Neural crest cell (in vitro differentiated cells): ENCODE results near the gene ATP2C2. TPM values are rescaled to one million over a fixed set of nuclear protein-coding genes. Genes with fewer than 3 reads are reported as not detected.

Experiments
- DNase-seq: peaks from one replicate; pipeline ENCODE4 v3.0.0; 2021; ENCODE audit warnings: low read depth, mixed read lengths, low spot score
- H3K27ac Mint-ChIP-seq: one replicate; pipeline ENCODE4 v1.8.0; 2021; ENCODE audit warnings: mild to moderate bottlenecking, mixed read lengths; ENCODE audit not compliant: unreplicated experiment
- H3K27me3 Mint-ChIP-seq: 2 replicates; pipeline ENCODE4 v1.8.0; 2021; ENCODE audit warnings: low read depth, mild to moderate bottlenecking, mixed read lengths
- H3K36me3 Mint-ChIP-seq: 2 replicates; pipeline ENCODE4 v1.8.0; 2021; ENCODE audit warnings: low read depth, mild to moderate bottlenecking, mixed read lengths
- H3K4me1 Mint-ChIP-seq: 2 replicates; pipeline ENCODE4 v1.8.0; 2021; ENCODE audit warnings: mixed read lengths
- H3K4me3 Mint-ChIP-seq: one replicate; pipeline ENCODE4 v1.8.0; 2021; ENCODE audit warnings: mild to moderate bottlenecking, mixed read lengths
- H3K9me3 Mint-ChIP-seq: 2 replicates; pipeline ENCODE4 v1.8.0; 2021; ENCODE audit warnings: mixed read lengths
- CTCF ChIP-seq: fragments of 200-600 bp; sonication (generic); conservative IDR thresholded peaks from 2 replicates; pipeline ENCODE4 v1.5.0; 2021; ENCODE audit warnings: antibody characterized with exemption, mild to moderate bottlenecking
- total RNA-seq: library from RNA; stranded (reverse); gene quantifications from 2 replicates; pipeline ENCODE4 v1.2.1, GENCODE V29; 2021

Gene ATP2C2
- total RNA-seq, 1 donor from 2014 or later, result 0.30 TPM

DNA sequence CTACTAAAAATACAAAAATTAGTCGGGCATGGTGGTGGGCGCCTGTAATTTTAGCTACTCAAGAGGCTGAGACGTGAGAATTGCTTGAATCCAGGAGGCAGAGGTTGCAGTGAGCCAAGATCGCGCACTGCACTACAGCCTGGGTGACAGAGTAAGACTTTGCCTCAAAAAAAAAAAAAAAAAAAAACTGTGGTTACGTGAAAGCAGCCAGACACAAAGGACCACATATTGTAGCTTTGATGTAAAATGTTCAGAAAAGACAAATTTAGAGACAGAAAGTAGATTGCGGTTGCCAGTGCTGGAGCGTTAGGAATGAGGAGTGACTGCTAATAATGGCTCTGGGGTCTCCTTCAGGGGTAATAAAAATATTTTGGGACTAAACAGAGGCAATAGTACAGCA lies 140.2 kb downstream of the ATP2C2 start:
- TF ChIP-seq CTCF, result no peak
- Mint-ChIP-seq H3K9me3 (no peaks in the 10 kb centered on the region), H3K4me3 (peak overlapping the region; percentile 0), H3K36me3 (no peaks in the 10 kb centered on the region), H3K27me3 (no peaks in the 10 kb centered on the region), H3K27ac (no peak overlapping the region), H3K4me1 (peaks cover 58% of the 10 kb centered on the region)
- DNase-seq, result no peak

DNA sequence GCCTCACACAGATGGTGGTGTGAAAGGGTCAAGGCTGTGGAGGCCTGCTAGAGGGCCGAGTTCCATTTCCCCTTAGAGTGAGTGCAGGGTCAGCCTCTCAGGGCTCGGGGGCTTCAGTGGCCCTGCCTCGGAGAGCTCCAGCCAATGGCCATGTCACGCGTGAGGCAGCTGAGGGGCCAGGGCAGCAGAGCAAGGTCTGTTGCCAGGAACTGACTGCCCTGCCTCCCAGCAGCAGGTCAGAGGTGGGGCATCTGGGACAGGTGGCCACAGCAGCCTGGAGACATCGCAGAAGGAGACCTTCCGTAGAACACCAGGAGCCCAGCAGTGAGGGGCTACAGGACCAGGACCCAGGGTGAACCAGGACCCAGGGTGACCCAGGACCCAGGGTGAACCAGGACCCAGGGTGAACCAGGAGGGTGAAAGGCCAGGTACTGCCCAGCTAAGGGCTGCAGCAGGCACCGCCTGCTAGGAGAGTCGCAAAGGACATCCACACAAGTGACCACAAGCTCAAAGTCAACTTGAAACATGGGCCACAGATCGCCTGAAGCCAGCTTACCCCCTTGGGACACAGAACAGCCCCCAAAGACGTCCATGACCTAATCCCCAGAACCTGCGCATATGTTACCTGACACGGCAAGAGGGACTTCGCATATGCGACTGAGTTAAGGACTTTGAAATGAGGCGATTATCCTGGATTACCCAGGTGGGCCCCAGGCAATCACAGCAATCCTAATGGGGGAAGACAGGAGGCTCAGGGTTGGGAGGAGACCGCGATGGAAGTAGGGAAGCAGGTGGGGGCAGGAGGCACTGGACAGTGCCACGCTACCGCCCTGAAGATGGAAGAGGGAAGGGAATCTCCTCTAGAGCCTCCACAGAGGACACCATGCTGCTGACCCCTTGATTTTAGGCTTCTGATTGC lies 141.0 kb downstream of the ATP2C2 start:
- no peak for DNase-seq
- Mint-ChIP-seq H3K4me3 (peak overlapping the region; percentile 0), H3K9me3 (no peaks in the 10 kb centered on the region), H3K36me3 (no peaks in the 10 kb centered on the region), H3K4me1 (peaks cover 55% of the 10 kb centered on the region), H3K27me3 (no peaks in the 10 kb centered on the region), H3K27ac (peak overlapping the region; percentile 60)
- no peak for TF ChIP-seq CTCF

DNA sequence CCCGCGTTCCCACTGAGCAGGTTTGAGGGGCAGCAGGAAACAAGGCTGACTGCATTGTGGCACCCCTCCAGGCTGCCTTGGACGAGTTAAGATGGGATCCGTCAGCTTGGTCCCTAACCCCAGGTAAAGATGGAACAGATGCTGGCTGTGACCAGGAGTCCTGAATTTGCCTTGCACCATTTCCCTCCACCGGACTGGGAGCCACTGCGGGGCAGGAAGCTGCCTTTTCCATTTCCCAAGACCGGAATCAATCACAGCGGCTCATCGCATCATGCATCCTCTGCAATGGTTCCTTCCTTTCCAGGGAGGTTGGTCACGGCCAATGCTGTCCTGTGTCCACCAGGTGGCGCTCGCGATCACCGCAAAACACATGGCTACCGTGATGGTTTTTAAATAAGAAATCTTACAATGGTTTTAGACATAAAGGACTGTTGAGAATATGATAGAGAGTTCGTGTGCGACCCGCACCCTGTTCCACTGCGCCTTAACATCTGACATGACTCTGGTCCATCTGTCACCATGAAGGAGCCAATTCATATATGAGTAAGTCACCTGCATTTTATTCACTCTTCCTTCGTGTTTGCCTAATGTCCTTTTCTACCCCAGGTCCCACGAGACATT lies 143.0 kb downstream of the ATP2C2 start:
- Mint-ChIP-seq H3K4me3 (peak overlapping the region; percentile 78), H3K4me1 (peaks cover 55% of the 10 kb centered on the region), H3K9me3 (no peaks in the 10 kb centered on the region), H3K27ac (no peak overlapping the region), H3K36me3 (no peaks in the 10 kb centered on the region), H3K27me3 (no peaks in the 10 kb centered on the region)
- TF ChIP-seq CTCF, result peak; percentile 98
- DNase-seq, result peak; percentile 86

DNA sequence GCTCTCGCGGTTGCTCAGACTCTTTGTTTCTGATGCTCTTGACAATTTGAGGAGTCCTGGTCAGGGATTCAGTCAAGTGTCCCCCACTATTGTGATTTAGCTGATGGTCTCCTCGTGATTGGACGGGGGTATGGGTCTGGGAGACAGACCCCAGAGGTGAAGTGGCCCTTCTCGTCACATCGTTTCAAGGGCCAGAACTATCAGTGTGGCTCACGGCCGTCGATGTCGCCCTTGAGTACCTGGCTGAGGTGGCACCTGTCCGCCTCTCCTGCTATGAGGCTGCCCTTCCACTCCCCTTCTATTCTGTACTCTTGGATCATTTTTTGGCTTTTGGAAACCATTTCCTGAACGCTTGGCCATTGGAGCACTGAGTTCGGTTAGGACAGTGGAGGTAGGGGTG lies 143.5 kb downstream of the ATP2C2 start:
- Mint-ChIP-seq H3K27me3 (no peaks in the 10 kb centered on the region), H3K27ac (no peak overlapping the region), H3K9me3 (no peaks in the 10 kb centered on the region), H3K4me1 (peaks cover 60% of the 10 kb centered on the region), H3K4me3 (no peak overlapping the region), H3K36me3 (no peaks in the 10 kb centered on the region)
- DNase-seq, result no peak
- no peak for TF ChIP-seq CTCF

DNA sequence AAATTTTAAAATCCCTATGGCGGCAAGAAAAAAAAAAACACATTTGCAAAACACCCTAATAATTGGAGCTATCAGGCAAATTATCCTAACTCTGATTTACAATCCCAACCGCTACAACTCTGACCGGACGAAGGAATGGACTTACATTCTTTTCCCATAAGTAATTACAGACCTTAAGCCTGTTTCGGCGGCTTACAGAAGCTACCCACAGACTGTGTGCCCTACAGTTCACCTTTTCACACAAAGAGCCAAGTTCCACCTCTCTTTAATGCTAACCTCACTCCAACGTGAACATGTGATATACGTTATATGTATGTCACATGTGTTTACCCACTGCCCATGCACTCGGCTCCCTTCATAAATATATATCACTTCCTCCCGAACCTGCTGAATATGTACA lies 144.8 kb downstream of the ATP2C2 start:
- peaks cover 59% of the 10 kb centered on the region for H3K4me1 Mint-ChIP-seq
- H3K4me3 Mint-ChIP-seq, result no peak overlapping the region
- no peak for TF ChIP-seq CTCF
- no peaks in the 10 kb centered on the region for H3K9me3 Mint-ChIP-seq
- H3K27ac Mint-ChIP-seq, result no peak overlapping the region
- no peaks in the 10 kb centered on the region for H3K27me3 Mint-ChIP-seq
- H3K36me3 Mint-ChIP-seq, result no peaks in the 10 kb centered on the region
- DNase-seq, result no peak
